GM18505 (cell line): ENCODE results near the gene UPK1B.
A peak's percentile ranks its signal among the peaks of the same experiment; 100 is the strongest.

ENCODE experiments used
- ATAC-seq: cut with Tn5 transposase; IDR thresholded peaks from one replicate; pipeline ENCODE4 v1.9.1; 2021; ENCODE audit not compliant: unreplicated experiment
- POLR2A ChIP-seq: IDR thresholded peaks from 4 replicates; pipeline ENCODE4 v1.6.1; 2011; ENCODE audit warnings: borderline replicate concordance; ENCODE audit not compliant: insufficient read depth, insufficient read length; ENCODE audit errors: extremely low read depth

The UPK1B gene

DNA sequence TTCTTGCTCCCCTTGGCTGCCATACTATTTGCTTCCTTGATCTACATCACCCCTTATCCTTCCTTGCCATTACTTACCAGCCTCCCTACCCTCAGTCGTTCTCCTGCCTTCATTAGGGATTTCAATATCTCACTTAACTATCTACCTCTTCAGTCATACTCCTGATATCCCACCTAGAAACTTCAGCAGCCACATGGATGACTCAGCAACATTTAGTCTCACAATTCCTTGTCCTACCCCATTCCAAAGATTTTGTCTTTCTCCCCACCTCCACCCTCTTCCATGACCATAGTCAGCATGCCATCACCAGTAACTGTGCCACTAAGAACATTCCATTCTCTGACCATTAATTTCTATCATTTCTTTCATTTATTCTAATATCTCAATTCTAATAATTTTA, 18.4 kb downstream of the UPK1B start:
- no peak for TF ChIP-seq POLR2A

DNA sequence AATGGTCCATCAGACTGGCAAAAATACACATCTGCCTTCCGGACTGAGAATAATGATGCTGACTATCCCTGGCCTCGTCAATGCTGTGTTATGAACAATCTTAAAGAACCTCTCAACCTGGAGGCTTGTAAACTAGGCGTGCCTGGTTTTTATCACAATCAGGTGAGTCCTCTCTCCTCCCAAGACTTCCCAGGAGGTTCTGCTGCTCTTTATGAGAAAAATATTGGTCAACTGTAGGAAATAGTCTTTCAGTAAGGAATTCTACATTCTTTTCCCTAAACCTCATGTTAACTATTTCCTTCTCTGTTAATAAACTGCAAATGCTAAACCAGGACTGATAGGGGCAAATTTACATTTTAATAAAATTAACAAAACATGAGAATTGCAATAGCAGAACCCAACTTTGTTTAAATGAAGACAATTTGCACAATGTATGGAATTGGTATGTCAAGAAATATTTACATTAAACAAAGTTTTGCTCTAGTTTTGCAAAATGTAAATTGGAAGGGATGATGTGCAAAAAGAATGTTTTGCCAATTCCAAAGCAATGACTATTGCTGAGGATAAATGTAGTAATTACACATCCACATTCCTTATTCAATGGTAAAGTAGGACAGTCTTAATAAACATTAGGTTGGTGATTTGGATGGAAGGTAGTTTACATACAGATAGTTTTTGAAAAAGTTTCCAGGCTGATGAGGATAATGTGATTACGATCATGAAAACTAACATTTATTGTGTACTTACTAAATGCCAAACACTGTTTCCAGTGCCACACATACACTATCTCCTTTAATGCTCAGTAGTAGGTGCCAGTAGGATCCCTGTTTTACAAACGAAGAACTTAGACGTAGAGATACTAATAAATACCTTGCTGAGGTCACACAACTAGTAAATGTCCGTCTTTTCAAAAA, 21.1 kb downstream of the UPK1B start:
- ATAC-seq, result no peak
- TF ChIP-seq POLR2A, result no peak

More for the DNA sequence above, 18.4 kb downstream of the UPK1B start:
- ATAC-seq, result no peak

DNA sequence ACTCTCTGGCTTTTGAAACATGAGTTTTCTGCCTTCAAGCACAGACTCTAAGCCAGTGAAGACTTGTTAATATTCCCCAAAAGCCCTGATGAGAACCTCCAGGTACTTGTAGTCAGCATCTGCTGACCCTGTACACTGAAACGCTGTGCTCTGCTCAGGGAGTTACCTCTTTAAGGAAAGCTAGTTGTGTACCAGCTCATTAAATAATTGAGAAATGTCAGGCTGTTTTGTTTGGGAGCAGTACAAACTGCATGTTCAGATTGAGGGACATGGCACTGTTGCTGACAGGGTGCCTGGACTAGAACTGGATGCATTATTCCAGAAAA, 21.7 kb downstream of the UPK1B start:
- TF ChIP-seq POLR2A, result no peak
- no peak for ATAC-seq

DNA sequence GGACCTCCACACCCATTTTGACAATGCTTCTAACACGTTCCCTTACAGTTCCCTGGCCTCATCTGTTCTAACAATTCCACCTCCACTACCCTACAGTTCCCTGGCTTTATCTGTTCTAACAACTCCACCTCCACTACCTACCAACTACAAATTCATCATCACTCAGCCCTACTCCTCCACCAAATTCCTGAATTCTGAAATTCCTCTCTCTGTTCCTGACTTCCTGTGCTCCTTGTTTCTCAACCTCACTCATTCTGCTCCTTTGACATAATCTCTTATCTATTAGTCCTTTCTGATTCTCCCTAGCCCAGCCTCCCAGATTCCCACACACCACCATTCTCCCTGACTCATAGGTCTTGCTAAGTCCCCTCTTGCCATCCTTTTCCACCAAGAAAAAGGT, 22.5 kb downstream of the UPK1B start:
- ATAC-seq, result no peak

DNA sequence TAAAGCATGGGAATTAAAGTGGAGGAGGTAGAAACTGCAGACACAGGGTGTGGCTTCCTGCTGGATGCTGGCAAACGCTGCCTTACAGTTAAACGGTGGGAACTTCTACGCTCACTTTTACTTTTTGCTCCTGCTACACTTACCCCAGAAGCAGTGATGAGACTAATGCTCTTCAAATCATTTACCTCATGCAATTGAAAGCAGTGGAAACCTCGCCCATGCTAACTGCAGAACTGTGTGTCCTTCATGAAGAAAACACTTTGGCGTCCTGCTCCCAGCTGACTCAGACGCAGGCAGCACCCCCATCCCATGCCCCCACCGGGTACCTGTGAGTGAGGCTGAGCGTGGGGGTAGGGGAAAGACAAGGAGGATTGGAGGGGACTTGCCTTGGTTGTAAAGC, 31.8 kb downstream of the UPK1B start:
- ATAC-seq, result no peak
- TF ChIP-seq POLR2A, result no peak

More for the DNA sequence above, 22.5 kb downstream of the UPK1B start:
- no peak for TF ChIP-seq POLR2A

DNA sequence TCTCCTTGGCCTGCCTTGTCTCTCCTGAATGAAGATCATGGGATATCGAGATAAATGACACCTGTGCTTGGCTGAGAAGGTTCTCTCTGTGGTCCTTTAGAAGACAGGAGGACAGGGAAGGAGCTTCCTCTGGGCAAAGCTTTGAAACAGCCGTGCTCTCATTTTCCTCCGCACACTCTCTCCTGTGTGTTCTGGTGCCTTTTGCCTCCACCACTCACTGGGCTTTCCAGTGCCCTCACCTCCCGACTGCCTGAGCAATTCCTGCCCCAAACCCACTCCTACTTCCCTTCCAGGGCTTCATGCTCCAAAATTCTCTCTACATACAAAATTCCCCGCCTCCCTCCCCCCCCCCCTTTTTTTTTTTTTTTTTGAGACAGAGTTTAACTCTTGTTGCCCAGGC, 32.3 kb downstream of the UPK1B start:
- ATAC-seq, result no peak
- no peak for TF ChIP-seq POLR2A

DNA sequence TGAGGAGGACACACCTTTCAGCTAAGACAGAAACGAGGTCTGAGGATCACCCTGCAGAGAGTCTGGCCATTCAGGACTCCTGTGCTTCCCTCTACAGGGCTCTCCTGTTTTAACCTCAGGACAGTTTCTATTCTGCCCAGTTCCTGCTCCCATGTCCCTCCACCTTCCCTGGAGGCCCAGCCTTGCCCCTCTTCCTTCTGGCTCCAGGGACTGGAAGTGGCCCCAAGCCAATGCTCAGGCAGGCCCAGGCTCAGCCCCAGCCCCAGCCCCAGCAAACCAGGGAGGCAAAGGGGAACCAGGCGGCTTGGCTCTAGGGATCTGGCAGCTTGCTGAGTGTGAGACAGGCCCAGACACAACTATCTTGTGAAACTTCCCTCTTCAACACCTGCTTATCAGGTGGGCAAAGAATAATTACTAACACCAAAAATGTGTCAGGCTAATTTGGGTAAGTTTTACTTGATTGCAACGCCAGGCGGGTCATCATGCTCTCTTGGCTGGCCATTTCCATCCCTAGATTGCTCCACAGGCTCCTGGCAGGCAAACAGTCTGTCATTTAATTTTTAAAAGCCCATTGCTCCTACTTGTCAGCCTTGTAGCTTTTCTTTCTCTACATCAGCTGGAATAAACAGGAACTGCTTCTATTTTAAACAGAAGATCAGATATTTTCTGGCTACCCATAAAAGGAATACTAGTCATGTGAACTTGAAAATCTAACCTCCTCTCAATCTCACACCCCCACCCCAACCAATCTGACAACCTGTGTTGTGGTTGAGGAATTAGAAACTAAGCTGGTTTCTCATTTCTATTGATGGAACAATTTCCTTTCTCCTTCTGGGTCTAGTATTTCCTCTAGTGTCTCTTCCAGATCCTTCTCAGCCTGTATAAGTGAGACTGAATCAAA, 33.5 kb downstream of the UPK1B start:
- ATAC-seq, result no peak
- no peak for TF ChIP-seq POLR2A

DNA sequence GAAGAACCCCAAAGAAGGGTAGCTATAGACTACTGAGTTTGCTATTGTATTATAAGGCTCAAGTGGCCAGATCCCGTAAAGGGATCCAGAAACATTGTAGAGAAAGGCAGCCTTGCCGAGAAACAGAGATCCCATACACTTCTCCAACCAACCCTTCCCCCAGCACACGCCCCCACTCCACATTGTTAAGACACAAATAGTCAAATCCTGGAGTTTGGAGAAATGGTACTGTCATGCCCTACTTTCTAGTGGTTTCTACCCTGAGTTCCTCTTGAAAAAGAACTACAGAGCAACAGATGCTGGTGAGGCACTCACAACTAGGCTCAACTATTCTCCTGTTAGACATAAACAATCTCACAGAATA, 34.1 kb downstream of the UPK1B start:
- no peak for TF ChIP-seq POLR2A
- no peak for ATAC-seq

DNA sequence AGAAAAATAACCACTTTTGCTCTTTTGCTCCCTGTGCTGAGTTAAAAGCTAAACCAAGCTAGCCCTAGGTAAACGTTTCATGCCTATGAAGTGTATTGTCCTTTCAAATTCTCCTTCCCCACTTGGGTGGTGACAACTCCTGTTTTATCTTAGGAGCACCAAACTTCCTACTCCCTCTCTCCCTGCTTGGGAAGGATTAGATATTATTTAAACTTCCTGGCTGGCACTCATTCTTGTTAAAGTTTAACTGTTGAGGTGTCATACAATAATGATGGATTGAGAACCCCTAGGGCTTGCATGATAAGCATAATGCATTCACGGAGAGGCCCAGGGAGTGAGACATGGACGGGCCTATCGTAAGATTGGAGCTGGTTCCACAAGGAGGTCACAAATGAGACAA, 37.8 kb downstream of the UPK1B start:
- no peak for ATAC-seq
- no peak for TF ChIP-seq POLR2A

DNA sequence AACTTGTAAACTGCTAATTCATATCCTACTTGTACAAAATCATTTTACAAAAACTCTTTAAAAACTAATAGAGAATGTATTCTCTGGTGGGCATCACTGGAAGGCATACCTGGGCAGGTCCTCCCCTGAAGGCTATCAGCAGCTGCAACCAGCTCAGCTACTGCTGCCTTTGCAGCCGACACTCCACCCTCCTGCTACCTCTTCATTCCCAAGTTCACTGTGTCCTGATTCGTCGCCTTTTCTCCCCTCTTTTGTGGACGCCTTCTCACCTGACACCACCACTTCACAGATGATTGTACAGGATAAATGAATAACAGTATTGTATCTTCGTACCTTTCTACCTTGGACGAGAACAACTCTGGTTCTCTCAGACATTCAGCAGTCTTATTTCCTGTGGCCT, 38.4 kb downstream of the UPK1B start:
- no peak for ATAC-seq
- no peak for TF ChIP-seq POLR2A

DNA sequence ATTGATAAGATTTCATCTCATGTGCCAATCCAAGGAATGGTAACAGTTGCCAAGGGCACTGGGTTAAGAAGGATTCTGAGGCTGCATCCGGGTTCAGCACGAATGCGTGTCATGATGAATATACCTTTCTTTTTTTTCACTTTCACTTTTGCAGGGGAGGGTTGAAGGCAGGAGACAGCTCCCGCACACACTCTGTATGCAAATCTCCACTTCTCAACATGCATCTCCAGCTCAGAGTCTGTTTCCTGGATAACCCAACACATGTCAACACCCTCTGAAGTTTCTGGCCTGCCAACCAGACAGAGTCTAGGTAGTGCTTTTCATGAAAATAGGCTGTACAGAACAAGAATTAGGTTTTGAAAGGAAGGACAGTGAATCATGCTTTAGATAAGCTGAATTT, 45.7 kb downstream of the UPK1B start:
- no peak for TF ChIP-seq POLR2A
- ATAC-seq, result peak; percentile 99

DNA sequence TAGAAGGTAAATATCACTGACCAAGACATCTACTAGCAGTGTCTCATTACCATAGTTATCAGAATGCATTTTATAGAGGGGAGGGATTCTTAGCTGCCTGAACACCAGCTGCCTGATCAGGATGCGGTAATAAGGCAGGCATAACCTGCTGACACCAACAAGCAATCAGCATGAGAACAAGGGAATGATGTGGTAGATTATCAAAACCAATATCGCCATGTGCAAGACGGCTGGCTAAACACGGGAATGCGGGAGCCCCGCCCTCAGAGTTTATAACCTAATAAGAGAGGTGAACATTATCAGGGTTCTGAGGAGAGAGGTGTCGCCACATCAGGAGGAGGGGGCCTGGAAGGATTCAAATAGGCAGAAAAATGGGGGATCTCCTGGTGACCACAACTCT, 46.8 kb downstream of the UPK1B start:
- no peak for ATAC-seq
- no peak for TF ChIP-seq POLR2A

DNA sequence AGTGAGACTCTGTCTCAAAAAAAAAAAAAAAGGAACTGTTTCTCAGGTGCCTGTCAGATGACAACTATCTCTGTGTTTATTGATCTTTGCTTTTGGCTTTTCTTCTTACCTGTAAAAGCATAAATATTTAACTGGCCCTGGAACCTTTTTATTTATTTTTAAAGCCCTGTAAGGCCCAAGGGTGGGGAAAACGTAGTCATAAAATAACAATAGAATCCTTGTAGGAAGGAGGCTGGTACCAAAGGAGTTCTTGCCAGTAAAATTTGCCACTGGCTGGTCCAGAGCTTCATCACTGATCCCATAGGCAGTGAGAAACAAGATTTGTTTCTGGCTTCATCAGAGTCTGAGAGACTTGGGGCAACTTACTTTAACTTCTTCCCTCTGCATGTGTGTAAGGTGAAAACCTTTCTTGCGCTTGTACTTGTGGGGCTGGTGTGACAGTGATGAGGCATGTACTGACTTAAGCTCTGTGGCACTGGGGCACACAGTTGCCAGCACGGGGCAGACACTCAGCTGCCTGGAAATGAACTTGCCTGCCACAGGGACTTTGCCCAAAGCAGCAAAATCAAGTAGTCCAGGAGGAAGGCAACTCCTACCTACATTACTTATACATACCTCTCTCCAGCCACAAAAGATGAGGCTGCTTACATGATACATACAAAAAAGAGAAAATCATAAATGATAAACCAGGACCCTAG, 47.7 kb downstream of the UPK1B start:
- no peak for TF ChIP-seq POLR2A
- no peak for ATAC-seq
